ENCODE results near the gene GREB1L.
"Not testable (repeated sequence)": the region's sequence is repeated elsewhere in the genome, so short reads cannot be mapped to it uniquely, and the experiment has no call there.

The GREB1L gene

GRCh38 chr18:21242141-21242779 lies at the start of gene GREB1L:
Gene GREB1L (plus strand): TSS chr18:21242232. CDS start chr18:21383519, 141,287 bp downstream.
- DNase-seq = peak; percentile 64

- no peak for DNase-seq
Observed at GRCh38 chr18:21192308-21192624, 49.8 kb upstream of the GREB1L start.

GRCh38 chr18:21194871-21195771 lies 46.9 kb upstream of the GREB1L start:
- peak; percentile 30 for DNase-seq

- no peak for DNase-seq
Observed at GRCh38 chr18:21196426-21196825, 45.6 kb upstream of the GREB1L start.

GRCh38 chr18:21203126-21203525 lies 38.9 kb upstream of the GREB1L start:
- no peak for DNase-seq

GRCh38 chr18:21203542-21204241 lies 38.3 kb upstream of the GREB1L start:
- no peak for DNase-seq

- DNase-seq = no peak
Observed at GRCh38 chr18:21205695-21206094, 36.3 kb upstream of the GREB1L start.

GRCh38 chr18:21210278-21210677 lies 31.8 kb upstream of the GREB1L start:
- no peak for DNase-seq

- no peak for DNase-seq
Observed at GRCh38 chr18:21210784-21211183, 31.2 kb upstream of the GREB1L start.

GRCh38 chr18:21214409-21214808 lies 27.6 kb upstream of the GREB1L start:
- DNase-seq = not testable (repeated sequence)

- DNase-seq = no peak
Observed at GRCh38 chr18:21215490-21215889, 26.5 kb upstream of the GREB1L start.

GRCh38 chr18:21218862-21219261 lies 23.2 kb upstream of the GREB1L start:
- no peak for DNase-seq

- DNase-seq = no peak
Observed at GRCh38 chr18:21230436-21230835, 11.6 kb upstream of the GREB1L start.

GRCh38 chr18:21241301-21242048 lies 557 bp upstream of the GREB1L start:
- no peak for DNase-seq

GRCh38 chr18:21242780-21243401 lies 859 bp downstream of the GREB1L start:
- DNase-seq = no peak

- DNase-seq = no peak
Observed at GRCh38 chr18:21254576-21254975, 12.5 kb downstream of the GREB1L start.

- DNase-seq = no peak
Observed at GRCh38 chr18:21255211-21255610, 13.2 kb downstream of the GREB1L start.

GRCh38 chr18:21257386-21257785 lies 15.4 kb downstream of the GREB1L start:
- DNase-seq = no peak

GRCh38 chr18:21260621-21261020 lies 18.6 kb downstream of the GREB1L start:
- no peak for DNase-seq

- DNase-seq = no peak
Observed at GRCh38 chr18:21261352-21261751, 19.3 kb downstream of the GREB1L start.

GRCh38 chr18:21262244-21262643 lies 20.2 kb downstream of the GREB1L start:
- no peak for DNase-seq

GRCh38 chr18:21262979-21263378 lies 20.9 kb downstream of the GREB1L start:
- no peak for DNase-seq

GRCh38 chr18:21264651-21265050 lies 22.6 kb downstream of the GREB1L start:
- peak; percentile 22 for DNase-seq

All from amniotic stem cell (primary cell).